PC-9 (cell line): ENCODE results near the gene MYO7B. TPM values are rescaled to one million over a fixed set of nuclear protein-coding genes. Genes with fewer than 3 reads are reported as not detected.

Experiments
- BruUV-seq: library from RNA; stranded (reverse); fragments of 400-500 nt; replicated peaks from 2 replicates; lab custom pipeline; 2021; lab: Mats Ljungman, UMichigan
- CTCF ChIA-PET: fragments of 300-600 bp; sonication (Branson Sonifier 250); formaldehyde crosslinking; loops from one replicate; lab custom pipeline; 2022; ENCODE audit warnings: antibody characterized with exemption; lab: Charles Lee
- POLR2A ChIA-PET: fragments of 300-600 bp; sonication (Branson Sonifier 250); formaldehyde crosslinking; loops from one replicate; lab custom pipeline; 2022; ENCODE audit warnings: antibody characterized with exemption; ENCODE audit not compliant: unreplicated experiment; lab: Charles Lee
- DNase-seq, 2 experiments: peaks; one replicate each; pipeline versions ENCODE4 v3.0.0 to v3.0.0-alpha.2; 2015 to 2022; ENCODE audit warnings: mixed read lengths in 1 of 2
- H2AFZ ChIP-seq: fragments of 200-600 bp; sonication (generic); 2 replicates; pipeline ENCODE4 v1.8.1; 2017; ENCODE audit warnings: antibody characterized with exemption
- H3F3A ChIP-seq: fragments of 200-600 bp; sonication (generic); 2 replicates; pipeline ENCODE4 v1.8.1; 2017; ENCODE audit warnings: antibody characterized with exemption, mild to moderate bottlenecking, low read depth; ENCODE audit not compliant: insufficient read depth
- H3K27ac ChIP-seq: fragments of 200-600 bp; sonication (generic); 2 replicates; pipeline ENCODE4 v1.6.1; 2016; ENCODE audit warnings: mixed run types
- H3K27me3 ChIP-seq: fragments of 200-600 bp; sonication (generic); 2 replicates; pipeline ENCODE4 v1.6.1; 2016; ENCODE audit warnings: low read depth, mixed run types; ENCODE audit not compliant: insufficient read depth
- H3K36me3 ChIP-seq: fragments of 200-600 bp; sonication (generic); 2 replicates; pipeline ENCODE4 v1.6.1; 2016; ENCODE audit warnings: low read depth, mixed run types
- H3K4me1 ChIP-seq: fragments of 200-600 bp; sonication (generic); replicated peaks from 2 replicates; pipeline ENCODE4 v1.6.1; 2016; ENCODE audit warnings: mixed run types; ENCODE audit not compliant: insufficient read depth
- H3K4me2 ChIP-seq: fragments of 200-600 bp; sonication (generic); 2 replicates; pipeline ENCODE4 v1.6.1; 2017; ENCODE audit warnings: mixed run types
- H3K4me3 ChIP-seq: fragments of 200-600 bp; sonication (generic); 2 replicates; pipeline ENCODE4 v1.6.1; 2016; ENCODE audit warnings: mixed run types
- H3K79me2 ChIP-seq: fragments of 200-600 bp; sonication (generic); 2 replicates; pipeline ENCODE4 v1.6.1; 2017; ENCODE audit warnings: low read depth, mixed run types
- H3K9me2 ChIP-seq: fragments of 200-600 bp; sonication (generic); 2 replicates; pipeline ENCODE4 v1.8.1; 2017; ENCODE audit warnings: mild to moderate bottlenecking; ENCODE audit not compliant: insufficient read depth
- H3K9me3 ChIP-seq: fragments of 200-600 bp; sonication (generic); 2 replicates; pipeline ENCODE4 v1.8.1; 2016; ENCODE audit warnings: low read depth; ENCODE audit not compliant: insufficient read depth
- H4K20me1 ChIP-seq: fragments of 200-600 bp; sonication (generic); 2 replicates; pipeline ENCODE4 v1.8.1; 2017; ENCODE audit not compliant: insufficient read depth
- CTCF ChIP-seq: fragments of 200-600 bp; sonication (generic); conservative IDR thresholded peaks from 2 replicates; pipeline ENCODE4 v1.6.1; 2017; ENCODE audit warnings: mixed run types, antibody characterized with exemption, mild to moderate bottlenecking, moderate library complexity
- EZH2 ChIP-seq: fragments of 200-600 bp; sonication (generic); IDR thresholded peaks from 2 replicates; pipeline ENCODE4 v1.8.0; 2017; ENCODE audit warnings: antibody characterized with exemption, low read depth
- intact Hi-C: fragments of 100-400 bp; cut with micrococcal nuclease; formaldehyde crosslinking; loops from one replicate; pipeline ENCODE4 v1.10.0; 2022; ENCODE audit not compliant: unreplicated experiment
- total RNA-seq: library from RNA; stranded (reverse); gene quantifications from 2 replicates; pipeline ENCODE4 v1.2.3, GENCODE V29; 2021

MYO7B gene
- total RNA-seq, 1 experiment from 2014 or later, result not detected

GRCh38 chr2:127593228-127594115 is 58.0 kb downstream of the MYO7B start:
- POLR2A ChIA-PET, result no interaction called here
- CTCF ChIA-PET, result no interaction called here
- Histone ChIP-seq H3K4me3 (no peak overlapping the region), H3K9me3 (no peaks in the 10 kb centered on the region), H3K79me2 (no peaks in the 10 kb centered on the region), H3K27me3 (no peaks in the 10 kb centered on the region; the same call in 1 of the 2 replicates), H3F3A (no peaks in the 10 kb centered on the region), H3K36me3 (no peaks in the 10 kb centered on the region), H3K9me2 (no peaks in the 10 kb centered on the region), H2AFZ (no peak overlapping the region), H3K27ac (no peak overlapping the region), H4K20me1 (no peaks in the 10 kb centered on the region), H3K4me2 (no peak overlapping the region), H3K4me1 (no peaks in the 10 kb centered on the region)
- BruUV-seq, result no TSS peak
- no peak for TF ChIP-seq EZH2
- TF ChIP-seq CTCF, result no peak
- intact Hi-C loops, result no loop called here
- DNase-seq, result no peak

GRCh38 chr2:127594116-127594591 is 58.7 kb downstream of the MYO7B start:
- no peak overlapping the region for H2AFZ ChIP-seq
- no peaks in the 10 kb centered on the region for H3K4me1 ChIP-seq
- H3K9me3 ChIP-seq, result no peaks in the 10 kb centered on the region
- no peak for TF ChIP-seq EZH2
- no peak for TF ChIP-seq CTCF
- no TSS peak for BruUV-seq
- no peak overlapping the region for H3K4me2 ChIP-seq
- no peaks in the 10 kb centered on the region for H3K36me3 ChIP-seq
- H3K27ac ChIP-seq, result no peak overlapping the region
- DNase-seq, result no peak
- POLR2A ChIA-PET, result no interaction called here
- no peaks in the 10 kb centered on the region for H3K9me2 ChIP-seq
- H3K4me3 ChIP-seq, result no peak overlapping the region
- H3K27me3 ChIP-seq, result no peaks in the 10 kb centered on the region; the same call in 1 of the 2 replicates
- no peaks in the 10 kb centered on the region for H3K79me2 ChIP-seq
- H3F3A ChIP-seq, result no peaks in the 10 kb centered on the region
- H4K20me1 ChIP-seq, result no peaks in the 10 kb centered on the region
- CTCF ChIA-PET, result no interaction called here
- intact Hi-C loops, result no loop called here

- Histone ChIP-seq H3K9me2 (no peaks in the 10 kb centered on the region), H3K4me3 (no peak overlapping the region), H3K9me3 (no peaks in the 10 kb centered on the region), H3K27ac (no peak overlapping the region), H3K4me2 (no peak overlapping the region), H3K4me1 (no peaks in the 10 kb centered on the region), H3K79me2 (no peaks in the 10 kb centered on the region), H3K27me3 (no peaks in the 10 kb centered on the region; the same call in 1 of the 2 replicates), H3F3A (no peaks in the 10 kb centered on the region), H2AFZ (no peak overlapping the region), H3K36me3 (no peaks in the 10 kb centered on the region), H4K20me1 (no peaks in the 10 kb centered on the region)
- intact Hi-C loops, result no loop called here
- CTCF ChIA-PET, result no interaction called here
- no TSS peak for BruUV-seq
- DNase-seq, result no peak
- POLR2A ChIA-PET, result no interaction called here
- TF ChIP-seq CTCF (no peak), EZH2 (no peak)
Observed at GRCh38 chr2:127596311-127597045, 61.0 kb downstream of the MYO7B start.
